AG20443 (cell line): Measurements from ENCODE around the gene PPP5C.
"Not testable (repeated sequence)": the region's sequence is repeated elsewhere in the genome, so short reads cannot be mapped to it uniquely, and the experiment has no call there.

Experiments
- DNase-seq: peaks from one replicate; pipeline ENCODE4 v3.0.0; 2012; ENCODE audit warnings: low spot score, mixed read lengths

Gene PPP5C

DNA sequence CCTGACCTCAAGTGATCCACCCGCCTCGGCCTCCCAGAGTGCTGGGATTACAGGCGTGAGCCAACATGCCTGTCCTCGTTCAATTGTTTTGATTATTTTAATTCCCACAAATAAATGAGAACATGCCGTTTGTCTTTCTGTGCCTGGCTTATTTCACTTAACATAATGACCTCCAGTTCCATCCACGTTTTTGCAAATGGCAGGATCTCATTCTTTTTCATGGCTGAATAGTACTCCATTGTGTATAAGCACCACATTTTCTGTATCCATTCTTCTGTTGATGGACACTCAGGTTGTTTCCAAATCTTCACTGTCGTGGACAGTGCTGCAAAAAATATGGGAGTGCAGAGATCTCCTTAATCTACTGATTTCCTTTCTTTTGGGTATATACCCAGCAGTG is 86.6 kb downstream of the PPP5C start:
- not testable (repeated sequence) for DNase-seq

DNA sequence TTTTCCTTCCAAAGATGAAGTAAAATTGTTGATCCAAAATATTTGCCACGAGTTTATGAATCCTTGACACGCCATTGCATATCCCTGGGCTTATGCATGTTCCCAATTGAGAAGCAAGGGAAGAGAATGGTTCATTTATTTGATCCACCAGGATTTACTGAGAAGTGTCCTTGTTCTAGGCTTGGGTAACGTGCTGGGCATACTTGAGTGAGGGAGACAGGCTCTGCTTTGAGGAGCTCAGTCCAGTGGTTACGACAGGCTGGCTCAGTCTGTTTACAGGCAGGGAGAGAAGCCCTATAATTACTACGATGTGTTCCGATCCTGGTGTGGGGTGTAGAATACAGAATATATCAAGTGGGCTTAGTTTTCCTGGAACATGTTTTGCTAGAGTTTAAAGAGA is 88.1 kb downstream of the PPP5C start:
- DNase-seq = no peak

DNA sequence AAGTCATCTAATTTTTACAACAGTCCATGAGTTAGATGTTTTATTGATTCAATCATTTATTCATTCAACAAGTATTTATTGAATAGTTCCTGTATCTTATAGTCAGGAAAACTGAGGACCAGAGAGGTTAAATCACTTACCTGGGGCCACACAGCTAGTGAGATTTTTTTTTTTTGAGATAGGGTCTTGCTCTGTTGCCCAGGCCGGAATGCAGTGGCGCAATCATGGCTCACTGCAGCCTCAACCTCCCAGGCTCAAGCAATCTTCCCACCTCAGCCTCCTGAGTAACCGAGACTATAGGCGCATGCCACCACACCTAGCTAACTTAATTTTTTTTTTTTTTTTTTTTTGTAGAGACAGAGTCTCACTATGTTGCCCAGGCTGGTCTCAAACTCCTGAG is 88.8 kb downstream of the PPP5C start:
- not testable (repeated sequence) for DNase-seq
